ENCODE measurements around the gene ETNK2.

DNA sequence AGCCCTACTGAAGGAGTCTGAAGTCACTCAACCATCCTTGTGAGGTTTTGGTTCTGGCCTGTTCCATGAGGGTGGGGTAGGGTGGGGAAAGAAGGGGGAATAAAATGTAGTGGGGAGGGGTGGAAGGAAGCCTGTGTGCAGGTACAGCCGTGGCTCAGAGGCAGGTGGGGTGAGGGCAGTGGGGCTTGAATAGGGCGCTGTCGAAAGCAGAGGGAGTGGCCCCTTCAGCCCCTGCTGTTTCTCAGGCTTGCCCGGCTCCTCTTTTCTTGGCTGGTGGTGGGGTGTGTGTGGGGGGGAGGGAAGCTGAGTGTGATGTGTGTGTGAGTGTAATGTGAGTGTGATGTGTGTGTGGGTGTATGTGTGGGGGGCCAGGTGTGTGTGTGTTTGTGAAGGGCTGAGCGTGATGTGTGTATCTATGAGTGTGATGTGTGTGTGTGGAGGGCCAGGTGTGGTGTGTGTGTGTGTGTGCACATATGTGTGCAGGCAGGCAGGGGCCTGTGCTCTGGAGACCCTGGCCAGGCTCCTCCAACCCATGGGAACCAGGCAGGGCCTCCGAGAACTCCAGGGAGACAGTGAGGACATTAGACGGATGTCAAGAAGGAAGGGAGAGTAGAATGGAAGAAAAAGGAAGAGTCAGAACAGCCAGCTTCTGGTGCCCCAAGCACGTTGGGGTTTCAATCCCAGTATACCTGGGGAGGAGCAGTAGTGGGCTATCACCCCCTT is 69.9 kb downstream of the ETNK2 start:
- TF ChIP-seq POLR2A (IDR thresholded peaks at IDR 0.05; ENCODE audit: low read length) (no peak), GATA1 (IDR thresholded peaks at IDR 0.05; ENCODE audit: low read depth, low read length) (no peak)

Measured in erythroblast (primary cell).